WTC11 (cell line): ENCODE measurements around the gene PARVB.

ENCODE experiments used
- CBFB ChIP-seq: sonication (generic); formaldehyde crosslinking; IDR thresholded peaks from 2 replicates; pipeline ENCODE4 v1.8.1; 2022; ENCODE audit warnings: mild to moderate bottlenecking, low read depth, missing genetic modification reagents
- CTCF ChIP-seq: fragments of 200-600 bp; IDR thresholded peaks from 2 replicates; pipeline ENCODE4 v1.8.0; 2022; ENCODE audit warnings: antibody characterized with exemption
- ESRRA ChIP-seq: sonication (generic); formaldehyde crosslinking; IDR thresholded peaks from 2 replicates; pipeline ENCODE4 v1.8.1; 2022; ENCODE audit warnings: mild to moderate bottlenecking, missing genetic modification reagents, borderline replicate concordance
- ETV6 ChIP-seq: sonication (generic); formaldehyde crosslinking; IDR thresholded peaks from 2 replicates; pipeline ENCODE4 v1.8.1; 2022; ENCODE audit warnings: mild to moderate bottlenecking, missing genetic modification reagents
- FOXK1 ChIP-seq: sonication (generic); formaldehyde crosslinking; IDR thresholded peaks from 2 replicates; pipeline ENCODE4 v1.8.0; 2022; ENCODE audit warnings: mild to moderate bottlenecking, moderate library complexity, missing genetic modification reagents
- NFYB ChIP-seq: sonication (generic); formaldehyde crosslinking; conservative IDR thresholded peaks from 2 replicates; pipeline ENCODE4 v1.8.0; 2022; ENCODE audit warnings: low read depth, missing genetic modification reagents
- NR1H2 ChIP-seq: sonication (generic); formaldehyde crosslinking; IDR thresholded peaks from 2 replicates; pipeline ENCODE4 v1.9.0; 2021; ENCODE audit warnings: mild to moderate bottlenecking, moderate library complexity, missing genetic modification reagents
- NR2C2 ChIP-seq: sonication (generic); formaldehyde crosslinking; IDR thresholded peaks from 2 replicates; pipeline ENCODE4 v1.8.0; 2022; ENCODE audit warnings: mild to moderate bottlenecking, missing genetic modification reagents
- OVOL2 ChIP-seq: fragments of 250-450 bp; sonication (Bioruptor Pico); IDR thresholded peaks from 2 replicates; pipeline ENCODE4 v1.9.0; 2021; ENCODE audit warnings: mild to moderate bottlenecking, borderline replicate concordance
- TEAD4 ChIP-seq: sonication (generic); formaldehyde crosslinking; IDR thresholded peaks from 2 replicates; pipeline ENCODE4 v1.8.0; 2022; ENCODE audit warnings: mild to moderate bottlenecking, missing genetic modification reagents
- TF ChIP-seq, protein P1 (sequence below): sonication (generic); formaldehyde crosslinking; IDR thresholded peaks from 2 replicates; pipeline ENCODE4 v1.8.1; 2023; ENCODE audit warnings: mild to moderate bottlenecking, missing genetic modification reagents, moderate library complexity
- TF ChIP-seq, protein P2 (sequence below): sonication (generic); formaldehyde crosslinking; IDR thresholded peaks from 2 replicates; pipeline ENCODE4 v1.8.1; 2022; ENCODE audit warnings: low read depth, missing genetic modification reagents, borderline replicate concordance
- TF ChIP-seq, protein P3 (sequence below): sonication (generic); formaldehyde crosslinking; IDR thresholded peaks from 2 replicates; pipeline ENCODE4 v1.8.0; 2023; ENCODE audit warnings: missing genetic modification reagents, mild to moderate bottlenecking, borderline replicate concordance
- TF ChIP-seq, protein P4 (sequence below): sonication (generic); formaldehyde crosslinking; IDR thresholded peaks from 2 replicates; pipeline ENCODE4 v1.8.0; 2023; ENCODE audit warnings: mild to moderate bottlenecking, missing genetic modification reagents

DNA sequence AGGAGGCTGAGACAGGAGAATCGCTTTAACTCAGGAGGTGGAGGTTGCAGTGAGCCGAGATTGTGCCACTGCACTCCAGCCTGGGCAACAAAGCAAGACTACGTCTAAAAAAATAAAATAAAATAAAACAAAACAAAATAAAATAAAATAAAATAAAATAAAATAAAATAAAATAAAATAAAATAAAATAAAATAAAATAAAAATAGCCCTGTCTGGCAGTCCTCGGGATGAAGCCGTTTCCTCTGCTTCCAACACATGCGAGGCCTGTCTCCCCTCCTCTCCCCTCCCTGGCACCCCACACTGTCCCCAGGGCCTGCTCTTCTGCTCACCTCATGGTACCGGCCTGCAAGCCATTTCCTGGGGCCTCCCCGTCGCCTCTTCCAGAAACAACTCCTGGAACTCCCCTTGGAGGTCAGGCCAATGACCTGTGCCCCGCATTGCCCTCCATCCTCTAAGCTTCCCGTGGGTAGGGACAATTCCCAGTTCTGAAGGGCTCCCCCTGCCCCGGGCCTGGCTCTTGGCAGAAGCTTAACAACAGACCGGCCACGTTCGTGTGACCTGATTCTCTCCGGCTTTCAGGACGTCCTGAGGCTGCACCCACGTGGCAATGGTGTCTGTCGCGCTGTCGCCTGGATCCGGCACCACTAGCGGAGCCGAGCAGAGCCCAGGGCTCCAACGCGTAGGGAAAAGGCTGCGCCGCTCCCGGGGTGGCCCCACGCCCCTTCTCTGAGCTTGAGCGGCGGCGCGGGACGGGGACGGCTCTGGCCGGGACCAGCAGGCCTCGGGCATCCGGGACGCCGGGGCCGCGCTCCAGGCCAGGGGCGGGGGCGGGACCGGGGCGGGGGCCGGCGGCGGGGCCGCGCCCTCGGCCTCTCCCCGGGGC is 456 bp upstream of the PARVB start:
- no peak for TF ChIP-seq CTCF
- TF ChIP-seq, protein P1, sequence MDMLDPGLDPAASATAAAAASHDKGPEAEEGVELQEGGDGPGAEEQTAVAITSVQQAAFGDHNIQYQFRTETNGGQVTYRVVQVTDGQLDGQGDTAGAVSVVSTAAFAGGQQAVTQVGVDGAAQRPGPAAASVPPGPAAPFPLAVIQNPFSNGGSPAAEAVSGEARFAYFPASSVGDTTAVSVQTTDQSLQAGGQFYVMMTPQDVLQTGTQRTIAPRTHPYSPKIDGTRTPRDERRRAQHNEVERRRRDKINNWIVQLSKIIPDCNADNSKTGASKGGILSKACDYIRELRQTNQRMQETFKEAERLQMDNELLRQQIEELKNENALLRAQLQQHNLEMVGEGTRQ (CRISPR knock-in tag): no peak; the same call in 1 of the 2 replicates
- TF ChIP-seq NR1H2 (CRISPR knock-in tag): no peak
- TF ChIP-seq, protein P2, sequence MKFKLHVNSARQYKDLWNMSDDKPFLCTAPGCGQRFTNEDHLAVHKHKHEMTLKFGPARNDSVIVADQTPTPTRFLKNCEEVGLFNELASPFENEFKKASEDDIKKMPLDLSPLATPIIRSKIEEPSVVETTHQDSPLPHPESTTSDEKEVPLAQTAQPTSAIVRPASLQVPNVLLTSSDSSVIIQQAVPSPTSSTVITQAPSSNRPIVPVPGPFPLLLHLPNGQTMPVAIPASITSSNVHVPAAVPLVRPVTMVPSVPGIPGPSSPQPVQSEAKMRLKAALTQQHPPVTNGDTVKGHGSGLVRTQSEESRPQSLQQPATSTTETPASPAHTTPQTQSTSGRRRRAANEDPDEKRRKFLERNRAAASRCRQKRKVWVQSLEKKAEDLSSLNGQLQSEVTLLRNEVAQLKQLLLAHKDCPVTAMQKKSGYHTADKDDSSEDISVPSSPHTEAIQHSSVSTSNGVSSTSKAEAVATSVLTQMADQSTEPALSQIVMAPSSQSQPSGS (CRISPR knock-in tag): no peak
- TF ChIP-seq NFYB (CRISPR knock-in tag): no peak
- TF ChIP-seq, protein P3, sequence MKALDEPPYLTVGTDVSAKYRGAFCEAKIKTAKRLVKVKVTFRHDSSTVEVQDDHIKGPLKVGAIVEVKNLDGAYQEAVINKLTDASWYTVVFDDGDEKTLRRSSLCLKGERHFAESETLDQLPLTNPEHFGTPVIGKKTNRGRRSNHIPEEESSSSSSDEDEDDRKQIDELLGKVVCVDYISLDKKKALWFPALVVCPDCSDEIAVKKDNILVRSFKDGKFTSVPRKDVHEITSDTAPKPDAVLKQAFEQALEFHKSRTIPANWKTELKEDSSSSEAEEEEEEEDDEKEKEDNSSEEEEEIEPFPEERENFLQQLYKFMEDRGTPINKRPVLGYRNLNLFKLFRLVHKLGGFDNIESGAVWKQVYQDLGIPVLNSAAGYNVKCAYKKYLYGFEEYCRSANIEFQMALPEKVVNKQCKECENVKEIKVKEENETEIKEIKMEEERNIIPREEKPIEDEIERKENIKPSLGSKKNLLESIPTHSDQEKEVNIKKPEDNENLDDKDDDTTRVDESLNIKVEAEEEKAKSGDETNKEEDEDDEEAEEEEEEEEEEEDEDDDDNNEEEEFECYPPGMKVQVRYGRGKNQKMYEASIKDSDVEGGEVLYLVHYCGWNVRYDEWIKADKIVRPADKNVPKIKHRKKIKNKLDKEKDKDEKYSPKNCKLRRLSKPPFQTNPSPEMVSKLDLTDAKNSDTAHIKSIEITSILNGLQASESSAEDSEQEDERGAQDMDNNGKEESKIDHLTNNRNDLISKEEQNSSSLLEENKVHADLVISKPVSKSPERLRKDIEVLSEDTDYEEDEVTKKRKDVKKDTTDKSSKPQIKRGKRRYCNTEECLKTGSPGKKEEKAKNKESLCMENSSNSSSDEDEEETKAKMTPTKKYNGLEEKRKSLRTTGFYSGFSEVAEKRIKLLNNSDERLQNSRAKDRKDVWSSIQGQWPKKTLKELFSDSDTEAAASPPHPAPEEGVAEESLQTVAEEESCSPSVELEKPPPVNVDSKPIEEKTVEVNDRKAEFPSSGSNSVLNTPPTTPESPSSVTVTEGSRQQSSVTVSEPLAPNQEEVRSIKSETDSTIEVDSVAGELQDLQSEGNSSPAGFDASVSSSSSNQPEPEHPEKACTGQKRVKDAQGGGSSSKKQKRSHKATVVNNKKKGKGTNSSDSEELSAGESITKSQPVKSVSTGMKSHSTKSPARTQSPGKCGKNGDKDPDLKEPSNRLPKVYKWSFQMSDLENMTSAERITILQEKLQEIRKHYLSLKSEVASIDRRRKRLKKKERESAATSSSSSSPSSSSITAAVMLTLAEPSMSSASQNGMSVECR (CRISPR knock-in tag): no peak
- TF ChIP-seq ETV6 (CRISPR knock-in tag): 0 out of 2 replicates have a peak, but pooled peaks have one; percentile 70
- no peak for TF ChIP-seq TEAD4 (CRISPR knock-in tag)
- TF ChIP-seq ESRRA (CRISPR knock-in tag): no peak
- TF ChIP-seq FOXK1 (CRISPR knock-in tag): no peak
- no peak for TF ChIP-seq NR2C2 (CRISPR knock-in tag)
- no peak for TF ChIP-seq OVOL2 (CRISPR knock-in tag)
- TF ChIP-seq CBFB: no peak
- TF ChIP-seq, protein P4, sequence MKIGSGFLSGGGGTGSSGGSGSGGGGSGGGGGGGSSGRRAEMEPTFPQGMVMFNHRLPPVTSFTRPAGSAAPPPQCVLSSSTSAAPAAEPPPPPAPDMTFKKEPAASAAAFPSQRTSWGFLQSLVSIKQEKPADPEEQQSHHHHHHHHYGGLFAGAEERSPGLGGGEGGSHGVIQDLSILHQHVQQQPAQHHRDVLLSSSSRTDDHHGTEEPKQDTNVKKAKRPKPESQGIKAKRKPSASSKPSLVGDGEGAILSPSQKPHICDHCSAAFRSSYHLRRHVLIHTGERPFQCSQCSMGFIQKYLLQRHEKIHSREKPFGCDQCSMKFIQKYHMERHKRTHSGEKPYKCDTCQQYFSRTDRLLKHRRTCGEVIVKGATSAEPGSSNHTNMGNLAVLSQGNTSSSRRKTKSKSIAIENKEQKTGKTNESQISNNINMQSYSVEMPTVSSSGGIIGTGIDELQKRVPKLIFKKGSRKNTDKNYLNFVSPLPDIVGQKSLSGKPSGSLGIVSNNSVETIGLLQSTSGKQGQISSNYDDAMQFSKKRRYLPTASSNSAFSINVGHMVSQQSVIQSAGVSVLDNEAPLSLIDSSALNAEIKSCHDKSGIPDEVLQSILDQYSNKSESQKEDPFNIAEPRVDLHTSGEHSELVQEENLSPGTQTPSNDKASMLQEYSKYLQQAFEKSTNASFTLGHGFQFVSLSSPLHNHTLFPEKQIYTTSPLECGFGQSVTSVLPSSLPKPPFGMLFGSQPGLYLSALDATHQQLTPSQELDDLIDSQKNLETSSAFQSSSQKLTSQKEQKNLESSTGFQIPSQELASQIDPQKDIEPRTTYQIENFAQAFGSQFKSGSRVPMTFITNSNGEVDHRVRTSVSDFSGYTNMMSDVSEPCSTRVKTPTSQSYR: no peak
